Upper lobe of left lung (tissue), 4 donors: ENCODE data around the gene ZNF76.

Source experiments
- EP300 ChIP-seq, 4 donors: sonication (generic); formaldehyde crosslinking; IDR thresholded peaks; one replicate each; pipeline ENCODE4 v1.5.1; 2017; ENCODE audit warnings: antibody characterized with exemption in 4 of 4, control low read depth in 2 of 4
- POLR2A ChIP-seq, 4 donors: fragments of 450-650 bp; IDR thresholded peaks; one replicate each; pipeline ENCODE4 v1.5.1; 2016 to 2017; ENCODE audit warnings: antibody characterized with exemption in 4 of 4, mild to moderate bottlenecking in 2 of 4
- POLR2AphosphoS5 ChIP-seq, 2 donors: sonication (generic); formaldehyde crosslinking; IDR thresholded peaks; one replicate each; pipeline ENCODE4 v1.5.1; 2017; ENCODE audit warnings: antibody characterized with exemption in 2 of 2
- TF ChIP-seq, protein P1 (sequence below), 6 experiments: fragments of 450-650 bp in 4 of 6; fragments of 200-600 bp in 2 of 6; sonication (generic) in 2 of 6; IDR thresholded peaks; one replicate each; pipeline ENCODE4 v1.5.1; 2016 to 2019; ENCODE audit warnings: antibody characterized with exemption in 6 of 6

DNA sequence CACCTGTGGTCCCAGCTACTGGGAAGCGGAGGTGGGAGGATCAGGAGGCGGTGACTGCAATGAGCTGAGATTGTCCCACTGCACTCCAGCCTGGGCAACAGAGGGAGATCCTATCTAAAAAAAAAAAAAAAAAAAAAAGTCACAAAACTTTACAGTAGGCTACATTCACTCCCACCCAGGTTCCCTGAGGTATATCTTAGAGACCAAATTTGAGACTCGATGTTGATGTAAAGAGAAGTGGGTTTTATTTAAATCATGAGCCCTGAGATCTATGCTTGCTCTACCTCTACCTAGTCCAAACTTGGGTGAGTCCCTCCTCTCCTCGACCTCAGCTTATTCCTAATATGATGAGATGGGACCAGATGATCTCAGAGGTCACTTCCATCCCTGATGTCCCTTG, 29.3 kb downstream of the ZNF76 start:
- TF ChIP-seq, protein P1, sequence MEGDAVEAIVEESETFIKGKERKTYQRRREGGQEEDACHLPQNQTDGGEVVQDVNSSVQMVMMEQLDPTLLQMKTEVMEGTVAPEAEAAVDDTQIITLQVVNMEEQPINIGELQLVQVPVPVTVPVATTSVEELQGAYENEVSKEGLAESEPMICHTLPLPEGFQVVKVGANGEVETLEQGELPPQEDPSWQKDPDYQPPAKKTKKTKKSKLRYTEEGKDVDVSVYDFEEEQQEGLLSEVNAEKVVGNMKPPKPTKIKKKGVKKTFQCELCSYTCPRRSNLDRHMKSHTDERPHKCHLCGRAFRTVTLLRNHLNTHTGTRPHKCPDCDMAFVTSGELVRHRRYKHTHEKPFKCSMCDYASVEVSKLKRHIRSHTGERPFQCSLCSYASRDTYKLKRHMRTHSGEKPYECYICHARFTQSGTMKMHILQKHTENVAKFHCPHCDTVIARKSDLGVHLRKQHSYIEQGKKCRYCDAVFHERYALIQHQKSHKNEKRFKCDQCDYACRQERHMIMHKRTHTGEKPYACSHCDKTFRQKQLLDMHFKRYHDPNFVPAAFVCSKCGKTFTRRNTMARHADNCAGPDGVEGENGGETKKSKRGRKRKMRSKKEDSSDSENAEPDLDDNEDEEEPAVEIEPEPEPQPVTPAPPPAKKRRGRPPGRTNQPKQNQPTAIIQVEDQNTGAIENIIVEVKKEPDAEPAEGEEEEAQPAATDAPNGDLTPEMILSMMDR (IDR thresholded peaks at IDR 0.05) = no peak
- no peak for TF ChIP-seq EP300 (IDR thresholded peaks at IDR 0.05)
- no peak for TF ChIP-seq POLR2A (IDR thresholded peaks at IDR 0.05)
- TF ChIP-seq POLR2AphosphoS5 (IDR thresholded peaks at IDR 0.05) = no peak
